Peyer's patch (tissue), 4 donors: ENCODE measurements around the gene BTN2A1.

Experiments
- CTCF ChIP-seq, 6 experiments: fragments of 450-650 bp in 4 of 6; fragments of 200-600 bp in 2 of 6; sonication (generic) in 1 of 6; IDR thresholded peaks; one replicate each; pipeline ENCODE4 v1.5.1; 2017 to 2019; ENCODE audit warnings: antibody characterized with exemption in 6 of 6, mild to moderate bottlenecking in 3 of 6, moderate library complexity in 1 of 6
- POLR2A ChIP-seq, 2 donors: fragments of 450-650 bp; IDR thresholded peaks; one replicate each; pipeline ENCODE4 v1.5.1; 2017; ENCODE audit warnings: antibody characterized with exemption in 2 of 2, mild to moderate bottlenecking in 2 of 2, moderate library complexity in 2 of 2

GRCh38 chr6:26415036-26415614 lies 42.6 kb upstream of the BTN2A1 start:
- TF ChIP-seq CTCF (IDR thresholded peaks at IDR 0.05): no peak
- no peak for TF ChIP-seq POLR2A (IDR thresholded peaks at IDR 0.05)
